WI38 (cell line): Measurements from ENCODE around the gene SPTA1.

Experiments used
- H3K4me3 ChIP-seq: 2 replicates; pipeline ENCODE4 v1.5.1; 2011; ENCODE audit warnings: low read depth, mild to moderate bottlenecking, control low read depth, low read length
- TF ChIP-seq, protein P1 (sequence below): IDR thresholded peaks from 2 replicates; pipeline ENCODE4 v1.5.1; 2012; ENCODE audit warnings: low read depth, mild to moderate bottlenecking, control low read depth, low read length

SPTA1 gene

GRCh38 chr1:158687037-158687436, 522 bp upstream of the SPTA1 start:
- H3K4me3 ChIP-seq, result no peak overlapping the region
- TF ChIP-seq, protein P1, sequence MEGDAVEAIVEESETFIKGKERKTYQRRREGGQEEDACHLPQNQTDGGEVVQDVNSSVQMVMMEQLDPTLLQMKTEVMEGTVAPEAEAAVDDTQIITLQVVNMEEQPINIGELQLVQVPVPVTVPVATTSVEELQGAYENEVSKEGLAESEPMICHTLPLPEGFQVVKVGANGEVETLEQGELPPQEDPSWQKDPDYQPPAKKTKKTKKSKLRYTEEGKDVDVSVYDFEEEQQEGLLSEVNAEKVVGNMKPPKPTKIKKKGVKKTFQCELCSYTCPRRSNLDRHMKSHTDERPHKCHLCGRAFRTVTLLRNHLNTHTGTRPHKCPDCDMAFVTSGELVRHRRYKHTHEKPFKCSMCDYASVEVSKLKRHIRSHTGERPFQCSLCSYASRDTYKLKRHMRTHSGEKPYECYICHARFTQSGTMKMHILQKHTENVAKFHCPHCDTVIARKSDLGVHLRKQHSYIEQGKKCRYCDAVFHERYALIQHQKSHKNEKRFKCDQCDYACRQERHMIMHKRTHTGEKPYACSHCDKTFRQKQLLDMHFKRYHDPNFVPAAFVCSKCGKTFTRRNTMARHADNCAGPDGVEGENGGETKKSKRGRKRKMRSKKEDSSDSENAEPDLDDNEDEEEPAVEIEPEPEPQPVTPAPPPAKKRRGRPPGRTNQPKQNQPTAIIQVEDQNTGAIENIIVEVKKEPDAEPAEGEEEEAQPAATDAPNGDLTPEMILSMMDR, result no peak

DNA sequence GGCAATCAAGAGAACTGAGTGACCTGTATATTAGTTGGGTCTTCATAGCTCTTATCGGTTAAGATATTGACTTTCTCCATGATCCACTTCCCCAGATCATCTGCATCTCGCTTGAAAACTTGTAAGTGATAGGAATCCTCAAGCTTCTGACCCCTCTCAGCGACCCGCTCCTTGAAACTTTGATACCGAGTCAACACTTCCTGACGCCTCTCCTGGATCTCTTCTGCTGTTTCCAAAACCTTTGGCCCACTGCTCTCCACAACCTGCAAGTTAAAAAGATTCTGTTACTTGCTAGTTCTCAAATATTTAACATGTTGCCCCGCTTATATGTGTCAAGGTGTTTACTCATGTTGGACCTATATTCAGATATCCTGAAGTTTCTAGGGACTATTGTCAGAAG, 1.4 kb downstream of the SPTA1 start:
- TF ChIP-seq, protein P1, result no peak
- no peak overlapping the region for H3K4me3 ChIP-seq

DNA sequence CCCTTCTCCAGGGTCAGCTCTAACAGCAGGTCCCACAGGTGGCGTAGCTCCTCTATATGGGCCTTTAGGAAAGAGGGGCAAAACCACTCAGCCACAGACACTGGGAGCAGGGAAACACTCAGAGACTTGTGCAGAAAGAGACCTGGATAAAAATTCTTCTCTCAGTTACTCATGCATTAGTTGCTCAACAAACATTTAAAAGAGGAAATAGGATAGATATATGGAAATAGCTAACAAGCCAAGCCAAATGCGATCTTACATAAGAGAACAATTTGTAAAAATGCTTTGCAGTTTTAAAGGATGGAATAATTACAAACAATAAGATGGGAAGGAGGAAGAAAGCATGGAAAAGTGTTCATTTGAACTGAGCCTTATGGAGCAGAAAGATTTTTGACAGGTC, 4.9 kb downstream of the SPTA1 start:
- TF ChIP-seq, protein P1, result no peak
- no peak overlapping the region for H3K4me3 ChIP-seq

- TF ChIP-seq, protein P1, result no peak
- no peak overlapping the region for H3K4me3 ChIP-seq
These were observed 7.2 kb downstream of the SPTA1 start for GRCh38 chr1:158679289-158679688.

GRCh38 chr1:158675563-158676323, 10.8 kb downstream of the SPTA1 start:
- no peak overlapping the region for H3K4me3 ChIP-seq
- TF ChIP-seq, protein P1, result no peak

- TF ChIP-seq, protein P1, result no peak
- no peak overlapping the region for H3K4me3 ChIP-seq
These were observed 12.2 kb downstream of the SPTA1 start for GRCh38 chr1:158674302-158674701.

DNA sequence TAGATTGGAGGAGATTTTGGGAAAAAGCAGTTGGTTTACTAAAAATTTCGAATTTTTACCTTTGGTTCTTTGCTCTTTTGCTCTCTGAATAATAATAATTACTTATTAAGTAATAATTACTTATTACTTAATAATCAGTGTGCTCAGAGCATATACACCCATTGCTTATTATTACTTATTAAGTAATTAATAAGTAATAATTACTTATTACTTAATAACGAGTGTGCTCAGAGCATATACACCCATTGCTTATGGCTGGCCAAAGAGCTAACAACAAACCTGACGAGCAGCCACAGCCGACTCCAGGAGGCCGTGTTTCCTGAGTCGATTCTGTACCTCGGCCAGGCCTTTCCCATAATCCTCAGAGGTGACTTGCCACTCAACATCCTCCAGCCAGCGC, 20.5 kb downstream of the SPTA1 start:
- TF ChIP-seq, protein P1, result no peak
- no peak overlapping the region for H3K4me3 ChIP-seq
